ENCODE data around the gene SMIM30. TPM values are rescaled to one million over a fixed set of nuclear protein-coding genes. Genes with fewer than 3 reads are reported as not detected.

SMIM30 gene
- total and polyA plus RNA-seq, 7 donors: 56.2 to 115 (median 67.8) TPM

- no peak for DNase-seq
- H3K4me1 ChIP-seq: no peaks in the 10 kb centered on the region
- intact Hi-C loops (cut with DNase I): no loop called here
- no peak overlapping the region for H3K4me3 ChIP-seq
- H3K36me3 ChIP-seq (ENCODE audit: insufficient read depth in 1 of 2, low read depth in 1 of 2): no peaks in the 10 kb centered on the region
- no peak for ATAC-seq
- H3K9me3 ChIP-seq: no peaks in the 10 kb centered on the region
- H3K27ac ChIP-seq: no peak overlapping the region
- peaks cover 0 to 8% (median 4%) of the 10 kb centered on the region in 3 donors for H3K27me3 ChIP-seq (ENCODE audit: insufficient read depth in 3 of 3, low read length in 2 of 3)
- WGBS, 3 donors: 50 to 64% (median 52%) methylated on average over 10 of the region's 10 CpGs
- no peak for TF ChIP-seq CTCF (IDR thresholded peaks at IDR 0.05)
Measured at GRCh38 chr7:113083816-113084495, 34.4 kb downstream of the SMIM30 start.

DNA sequence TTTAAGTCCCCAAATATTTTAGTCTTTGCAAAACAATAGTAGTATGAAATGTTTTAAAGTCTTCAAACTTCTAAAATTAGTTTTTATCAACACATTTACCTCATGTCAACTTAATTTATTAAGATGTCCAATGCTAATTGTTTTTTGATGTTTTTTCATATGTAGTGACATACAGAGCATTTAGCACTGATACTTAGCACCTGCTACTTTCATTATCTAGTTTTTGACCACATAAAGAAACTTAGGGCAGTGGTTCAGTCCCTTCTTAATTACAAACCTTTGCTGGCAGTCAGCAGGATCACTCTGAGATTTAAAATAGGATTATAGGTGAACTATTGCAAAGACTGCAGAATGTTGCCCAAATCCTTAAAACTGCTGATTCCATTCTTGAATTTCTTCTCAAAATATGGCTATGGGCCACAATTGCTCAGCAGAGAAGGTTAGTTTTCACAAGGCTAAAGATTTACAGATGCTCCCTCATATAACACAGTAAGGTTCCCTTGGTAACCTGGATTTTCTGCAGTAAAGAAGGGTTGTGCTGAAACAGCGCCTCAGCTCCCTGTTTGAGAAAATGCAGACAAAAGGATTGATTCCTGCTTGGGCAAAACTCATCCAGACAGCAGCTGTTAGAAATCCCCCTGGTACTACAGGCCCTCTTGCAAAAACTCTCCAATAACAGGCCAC, 35.1 kb downstream of the SMIM30 start:
- TF ChIP-seq CTCF (IDR thresholded peaks at IDR 0.05): no peak
- DNase-seq: no peak
- intact Hi-C loops (cut with DNase I): no loop called here
- Histone ChIP-seq H3K36me3 (ENCODE audit: insufficient read depth in 1 of 2, low read depth in 1 of 2) (no peaks in the 10 kb centered on the region), H3K9me3 (no peaks in the 10 kb centered on the region), H3K4me3 (no peak overlapping the region), H3K27me3 (ENCODE audit: insufficient read depth in 3 of 3, low read length in 2 of 3) (peaks cover 0 to 8% (median 4%) of the 10 kb centered on the region in 3 donors), H3K4me1 (no peaks in the 10 kb centered on the region), H3K27ac (no peak overlapping the region)
- ATAC-seq: no peak
- 42 to 67% (median 64%) methylated on average over 1 of the region's 1 CpG for WGBS, 3 donors

DNA sequence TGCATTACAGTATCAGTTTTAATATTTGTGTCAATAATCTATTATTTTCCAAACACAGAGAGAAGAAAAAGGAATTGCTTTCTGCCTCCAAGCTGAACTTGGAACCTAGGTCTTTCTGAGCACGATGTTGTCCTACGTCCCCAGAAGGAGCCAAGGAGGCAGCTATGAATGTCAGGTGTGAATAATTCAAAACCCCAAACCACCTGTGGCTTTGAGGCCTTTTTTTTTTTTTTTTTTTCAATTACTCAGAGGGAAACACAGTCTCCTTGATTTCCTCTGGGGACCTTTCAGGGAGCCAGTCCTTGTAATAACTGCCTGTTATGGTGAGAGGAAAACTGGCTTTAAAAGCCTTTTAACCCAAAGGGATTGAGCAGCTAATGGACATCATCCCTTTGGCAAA, 40.0 kb downstream of the SMIM30 start:
- Histone ChIP-seq H3K27me3 (ENCODE audit: insufficient read depth in 3 of 3, low read length in 2 of 3) (peaks cover 0 to 4% (median 0%) of the 10 kb centered on the region in 3 donors), H3K27ac (no peak overlapping the region), H3K4me3 (no peak overlapping the region), H3K36me3 (ENCODE audit: insufficient read depth in 1 of 2, low read depth in 1 of 2) (no peaks in the 10 kb centered on the region), H3K9me3 (no peaks in the 10 kb centered on the region), H3K4me1 (no peaks in the 10 kb centered on the region)
- intact Hi-C loops (cut with DNase I): no loop called here
- DNase-seq (no peak), ATAC-seq (no peak)
- no peak for TF ChIP-seq CTCF (IDR thresholded peaks at IDR 0.05)
- 46 to 65% (median 52%) methylated on average over 2 of the region's 2 CpGs for WGBS, 3 donors

DNA sequence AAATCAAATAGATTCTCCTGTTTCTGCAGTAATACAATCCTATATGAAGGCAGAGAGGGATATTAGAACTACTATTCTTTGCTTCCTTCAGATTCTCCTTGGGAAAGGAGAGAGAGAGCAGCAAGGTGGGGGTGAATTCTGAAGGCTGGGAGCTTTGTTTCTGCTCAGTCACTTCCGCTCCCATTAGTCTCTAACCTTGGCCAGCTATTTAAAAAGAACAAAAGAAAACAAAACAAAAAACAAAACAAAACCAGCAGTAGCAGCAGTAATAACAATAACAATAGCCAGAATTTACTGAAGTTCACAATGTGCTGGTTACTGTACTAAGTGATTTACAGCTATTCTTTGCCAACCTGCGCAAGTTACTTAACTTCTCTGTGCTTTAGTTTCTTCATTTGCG, 41.7 kb downstream of the SMIM30 start:
- Histone ChIP-seq H3K27me3 (ENCODE audit: insufficient read depth in 3 of 3, low read length in 2 of 3) (peaks cover 0 to 4% (median 0%) of the 10 kb centered on the region in 3 donors), H3K4me3 (no peak overlapping the region), H3K9me3 (no peaks in the 10 kb centered on the region), H3K36me3 (ENCODE audit: insufficient read depth in 1 of 2, low read depth in 1 of 2) (no peaks in the 10 kb centered on the region), H3K4me1 (no peaks in the 10 kb centered on the region), H3K27ac (no peak overlapping the region)
- intact Hi-C loops (cut with DNase I): no loop called here
- DNase-seq (no peak), ATAC-seq (no peak)
- 72 to 85% (median 80%) methylated on average over 3 of the region's 3 CpGs for WGBS, 3 donors
- no peak for TF ChIP-seq CTCF (IDR thresholded peaks at IDR 0.05)

Data from psoas muscle (tissue), 8 donors.